ENCODE results near the gene GTF3C1. TPM values are rescaled to one million over a fixed set of nuclear protein-coding genes. Genes with fewer than 3 reads are reported as not detected.

GTF3C1 gene
- total and polyA plus RNA-seq, 4 donors, result 15.3 to 28.0 (median 22.2) TPM

GRCh38 chr16:27538528-27538927 lies 11.2 kb downstream of the GTF3C1 start:
- Histone ChIP-seq H3K36me3 (ENCODE audit: control insufficient read depth in 4 of 4, insufficient read depth in 3 of 4, low read depth in 1 of 4, low read length in 3 of 4) (peaks cover 19 to 73% (median 57%) of the 10 kb centered on the region in 4 donors), H3K27me3 (ENCODE audit: control insufficient read depth in 4 of 4, insufficient read depth in 4 of 4, low read length in 3 of 4) (no peaks in the 10 kb centered on the region), H3K9me3 (ENCODE audit: control insufficient read depth in 4 of 4, low read length in 3 of 4) (peaks cover 0 to 2% (median 0%) of the 10 kb centered on the region in 4 donors), H3K27ac (ENCODE audit: low read depth in 1 of 2, low read length in 2 of 2) (no peak overlapping the region), H3K4me3 (ENCODE audit: low read depth in 1 of 3, low read length in 3 of 3) (no peak overlapping the region), H3K9ac (ENCODE audit: low read depth in 1 of 2, low read length in 2 of 2) (no peak overlapping the region), H3K4me1 (ENCODE audit: control insufficient read depth in 4 of 4, insufficient read depth in 4 of 4, low read length in 3 of 4) (no peaks in the 10 kb centered on the region)
- TF ChIP-seq JUND (IDR thresholded peaks at IDR 0.05), result no peak
- no peak for TF ChIP-seq REST (IDR thresholded peaks at IDR 0.05)
- TF ChIP-seq NR2F2 (IDR thresholded peaks at IDR 0.05), result no peak
- no peak for TF ChIP-seq FOXA2 (IDR thresholded peaks at IDR 0.05)
- no peak for TF ChIP-seq RAD21 (IDR thresholded peaks at IDR 0.05)
- TF ChIP-seq EGR1 (IDR thresholded peaks at IDR 0.05; ENCODE audit: low read depth in 2 of 2), result no peak
- no peak for TF ChIP-seq HNF4A (conservative IDR thresholded peaks at IDR 0.05)
- TF ChIP-seq FOXA1 (IDR thresholded peaks at IDR 0.05), result no peak
- no peak for TF ChIP-seq CTCF (IDR thresholded peaks at IDR 0.05; ENCODE audit: low read depth, low read length, missing input control)
- TF ChIP-seq ZBTB33 (IDR thresholded peaks at IDR 0.05), result no peak
- TF ChIP-seq TAF1 (conservative IDR thresholded peaks at IDR 0.05), result no peak
- TF ChIP-seq RXRA (IDR thresholded peaks at IDR 0.05), result no peak
- no peak for TF ChIP-seq MAX (IDR thresholded peaks at IDR 0.05)
- no peak for TF ChIP-seq YY1 (IDR thresholded peaks at IDR 0.05)
- no peak for TF ChIP-seq SP1 (IDR thresholded peaks at IDR 0.05)
- no peak for TF ChIP-seq HNF4G (IDR thresholded peaks at IDR 0.05)
- DNase-seq (ENCODE audit: low spot score), result no peak
- WGBS, result 81% methylated on average over 5 of the region's 5 CpGs

GRCh38 chr16:27534256-27534655 lies 15.5 kb downstream of the GTF3C1 start:
- H3K9ac ChIP-seq (ENCODE audit: low read depth in 1 of 2, low read length in 2 of 2), result no peak overlapping the region
- H3K4me1 ChIP-seq (ENCODE audit: control insufficient read depth in 4 of 4, insufficient read depth in 4 of 4, low read length in 3 of 4), result no peaks in the 10 kb centered on the region
- no peak overlapping the region for H3K27ac ChIP-seq (ENCODE audit: low read depth in 1 of 2, low read length in 2 of 2)
- WGBS, result 95% methylated on average over 4 of the region's 4 CpGs
- DNase-seq (ENCODE audit: low spot score), result no peak
- no peaks in the 10 kb centered on the region for H3K9me3 ChIP-seq (ENCODE audit: control insufficient read depth in 4 of 4, low read length in 3 of 4)
- H3K4me3 ChIP-seq (ENCODE audit: low read depth in 1 of 3, low read length in 3 of 3), result no peak overlapping the region
- no peak for TF ChIP-seq FOXA1 (IDR thresholded peaks at IDR 0.05)
- no peak for TF ChIP-seq ZBTB33 (IDR thresholded peaks at IDR 0.05)
- no peak for TF ChIP-seq NR2F2 (IDR thresholded peaks at IDR 0.05)
- no peak for TF ChIP-seq SP1 (IDR thresholded peaks at IDR 0.05)
- no peak for TF ChIP-seq RAD21 (IDR thresholded peaks at IDR 0.05)
- no peak for TF ChIP-seq HNF4A (conservative IDR thresholded peaks at IDR 0.05)
- TF ChIP-seq HNF4G (IDR thresholded peaks at IDR 0.05), result no peak
- TF ChIP-seq JUND (IDR thresholded peaks at IDR 0.05), result no peak
- no peak for TF ChIP-seq CTCF (IDR thresholded peaks at IDR 0.05; ENCODE audit: low read depth, low read length, missing input control)
- TF ChIP-seq EGR1 (IDR thresholded peaks at IDR 0.05; ENCODE audit: low read depth in 2 of 2), result no peak
- TF ChIP-seq TAF1 (conservative IDR thresholded peaks at IDR 0.05), result no peak
- peaks cover 16 to 72% (median 51%) of the 10 kb centered on the region in 4 donors for H3K36me3 ChIP-seq (ENCODE audit: control insufficient read depth in 4 of 4, insufficient read depth in 3 of 4, low read depth in 1 of 4, low read length in 3 of 4)
- no peaks in the 10 kb centered on the region for H3K27me3 ChIP-seq (ENCODE audit: control insufficient read depth in 4 of 4, insufficient read depth in 4 of 4, low read length in 3 of 4)

All from liver (tissue), 9 donors.